GM12878 (cell line): Measurements from ENCODE around the gene C5AR1. TPM values are rescaled to one million over a fixed set of nuclear protein-coding genes. Genes with fewer than 3 reads are reported as not detected.

Experiments used
- ATAC-seq: fragments of 200-7000 bp; cut with Tn5 transposase; 3 replicates; pipeline ENCODE4 v1.9.1; 2020; ENCODE audit warnings: mild to moderate bottlenecking, moderate library complexity
- BruUV-seq: library from RNA; stranded (reverse); fragments of 400-500 nt; replicated peaks from 2 replicates; lab custom pipeline; 2021; lab: Mats Ljungman, UMichigan
- CTCF ChIA-PET: fragments of 300-600 bp; sonication (Branson Sonifier 250); formaldehyde crosslinking; extraction: SDS; loops from one replicate; lab custom pipeline; 2021; ENCODE audit warnings: inconsistent platforms; lab: Yijun Ruan, JAX
- POLR2A ChIA-PET: fragments of 350-600 bp; formaldehyde crosslinking; extraction: SDS; loops from one replicate; lab custom pipeline; 2021; ENCODE audit warnings: inconsistent platforms; lab: Charles Lee
- RAD21 ChIA-PET: fragments of 300-600 bp; sonication (Branson Sonifier 250); formaldehyde crosslinking; loops from one replicate; lab custom pipeline; 2023; ENCODE audit warnings: antibody characterized with exemption; ENCODE audit not compliant: unreplicated experiment; lab: Charles Lee
- SMC1A ChIA-PET: fragments of 300-600 bp; sonication (Branson Sonifier 250); formaldehyde crosslinking; loops from one replicate; lab custom pipeline; 2023; ENCODE audit not compliant: unreplicated experiment, uncharacterized antibody; lab: Charles Lee
- DNase-seq: peaks from one replicate; pipeline ENCODE4 v3.0.0-alpha.2; 2011; ENCODE audit warnings: low read depth, low spot score
- FAIRE-seq: peaks from 3 replicates; lab custom pipeline; 2011; peaks lifted over from hg19 to GRCh38; lab: Jason Lieb, UNC
- H2AFZ ChIP-seq: 2 replicates; pipeline ENCODE4 v1.6.0; 2011; ENCODE audit warnings: low read depth, low read length, control low read depth; ENCODE audit not compliant: control insufficient read depth
- H3K27ac ChIP-seq: 2 replicates; pipeline ENCODE4 v1.5.1; 2011; ENCODE audit warnings: control low read depth; ENCODE audit not compliant: control insufficient read depth, insufficient read depth
- H3K27me3 ChIP-seq, 2 experiments: replicated peaks in 1 of 2; 2 replicates each; pipeline versions ENCODE4 v1.6.0 to v1.6.1; 2011; ENCODE audit warnings: low read length in 1 of 2; ENCODE audit not compliant: control insufficient read depth in 2 of 2, insufficient read depth in 2 of 2
- H3K36me3 ChIP-seq, 2 experiments: 2 replicates each; pipeline ENCODE4 v1.5.1; 2011; ENCODE audit warnings: low read length in 1 of 2; ENCODE audit not compliant: control insufficient read depth in 2 of 2, insufficient read depth in 2 of 2
- H3K4me1 ChIP-seq: 2 replicates; pipeline ENCODE4 v1.6.1; 2011; ENCODE audit warnings: mild to moderate bottlenecking, low read length, moderate library complexity, mixed read lengths; ENCODE audit not compliant: control insufficient read depth, insufficient read depth
- H3K4me2 ChIP-seq: 2 replicates; pipeline ENCODE4 v1.6.0; 2011; ENCODE audit warnings: control low read depth; ENCODE audit not compliant: control insufficient read depth, insufficient read depth
- H3K4me3 ChIP-seq: fragments of 200-600 bp; sonication (generic); 2 replicates; pipeline ENCODE4 v1.5.1; 2016
- H3K79me2 ChIP-seq: 2 replicates; pipeline ENCODE4 v1.6.0; 2011; ENCODE audit warnings: low read length; ENCODE audit not compliant: control insufficient read depth, insufficient read depth
- H3K9ac ChIP-seq: 2 replicates; pipeline ENCODE4 v1.8.0; 2011; ENCODE audit warnings: low read length, control low read depth, mixed read lengths; ENCODE audit not compliant: control insufficient read depth, insufficient read depth
- H3K9me3 ChIP-seq: replicated peaks from 3 replicates; pipeline ENCODE4 v1.5.1; 2011; ENCODE audit warnings: mild to moderate bottlenecking, low read length; ENCODE audit not compliant: control insufficient read depth, insufficient read depth
- H4K20me1 ChIP-seq: 2 replicates; pipeline ENCODE4 v1.6.0; 2011; ENCODE audit not compliant: control insufficient read depth, insufficient read depth
- ATF7 ChIP-seq: fragments of 450-650 bp; IDR thresholded peaks from 2 replicates; pipeline ENCODE4 v1.6.1; 2016; ENCODE audit warnings: low read depth, mild to moderate bottlenecking
- CBX3 ChIP-seq: fragments of 200-600 bp; sonication (generic); IDR thresholded peaks from 2 replicates; pipeline ENCODE4 v1.6.1; 2016; ENCODE audit warnings: low read depth, borderline replicate concordance
- CEBPB ChIP-seq, 2 experiments: fragments of 150-350 bp in 1 of 2; IDR thresholded peaks; 2 replicates each; pipeline ENCODE4 v1.6.1; 2012 to 2014; ENCODE audit warnings: low read depth in 2 of 2, low read length in 2 of 2, borderline replicate concordance in 1 of 2, inconsistent platforms in 1 of 2
- CHD2 ChIP-seq: IDR thresholded peaks from 2 replicates; pipeline ENCODE4 v1.6.1; 2011; ENCODE audit warnings: low read depth, low read length, improper control_type of control experiment, borderline replicate concordance
- DPF2 ChIP-seq: fragments of 450-650 bp; IDR thresholded peaks from 2 replicates; pipeline ENCODE4 v1.6.1; 2017; ENCODE audit warnings: mild to moderate bottlenecking
- GATAD2B ChIP-seq: fragments of 450-650 bp; conservative IDR thresholded peaks from 2 replicates; pipeline ENCODE4 v1.6.1; 2017; ENCODE audit warnings: low read depth, mild to moderate bottlenecking, moderate library complexity
- HCFC1 ChIP-seq: fragments of 150-350 bp; IDR thresholded peaks from 2 replicates; pipeline ENCODE4 v1.6.1; 2014; ENCODE audit warnings: low read length
- IRF3 ChIP-seq: fragments of 450-650 bp; IDR thresholded peaks from 2 replicates; pipeline ENCODE4 v1.6.1; 2014; ENCODE audit warnings: mild to moderate bottlenecking
- KLF5 ChIP-seq: fragments of 450-650 bp; IDR thresholded peaks from 2 replicates; pipeline ENCODE4 v1.6.1; 2014; ENCODE audit warnings: mild to moderate bottlenecking; ENCODE audit not compliant: partially characterized antibody
- MEF2A ChIP-seq: IDR thresholded peaks from 2 replicates; pipeline ENCODE4 v1.6.1; 2011; ENCODE audit warnings: low read depth, mild to moderate bottlenecking, low read length, moderate library complexity; ENCODE audit not compliant: insufficient read depth
- POLR2AphosphoS2 ChIP-seq: IDR thresholded peaks from 2 replicates; pipeline ENCODE4 v1.6.1; 2011; ENCODE audit warnings: low read depth, mild to moderate bottlenecking, low read length, improper control_type of control experiment, moderate library complexity
- RUNX3 ChIP-seq: IDR thresholded peaks from 2 replicates; pipeline ENCODE4 v1.6.1; 2012; ENCODE audit warnings: low read length, inconsistent platforms
- ZNF24 ChIP-seq: fragments of 450-650 bp; IDR thresholded peaks from 2 replicates; pipeline ENCODE4 v1.6.1; 2017; ENCODE audit warnings: antibody characterized with exemption, mild to moderate bottlenecking
- WGBS: methylation state at CpG from one replicate; pipeline ENCODE4 v1.1.6; 2016; ENCODE audit warnings: low lambda C conversion rate; ENCODE audit not compliant: insufficient replicate concordance, insufficient coverage; ENCODE audit errors: missing lambda C conversion rate; 5-methylcytosine and 5-hydroxymethylcytosine counted together
- in situ Hi-C: fragments of 300-500 bp; cut with MboI; formaldehyde crosslinking; loops from 9 replicates; pipeline ENCODE4 v1.14.3; 2018; ENCODE audit warnings: mixed read lengths
- intact Hi-C: fragments of 100-400 bp; cut with micrococcal nuclease; formaldehyde crosslinking; loops from one replicate; pipeline ENCODE4 v1.14.2; 2022; ENCODE audit not compliant: unreplicated experiment
- polyA plus RNA-seq, 11 experiments: library from polyadenylated mRNA; depleted of rRNA in 4 of 11; unstranded in 6 of 11; stranded (reverse) in 5 of 11; fragments of >200 nt; fragmentation: Nextera tagmentation in 4 of 11; fragmentation: Illumina TruSeq in 1 of 11; extraction: Ambion mirVana in 4 of 11; extraction: Trizol in 1 of 11; gene quantifications; 1 replicate in 1 of 11; 2 replicates in 10 of 11; pipeline versions ENCODE4 v1.2.1 to v1.2.3, GENCODE V29; 2011 to 2016; ENCODE audit warnings: inconsistent platforms in 2 of 11, missing spikeins in 2 of 11, low read depth in 1 of 11
- total RNA-seq, 4 experiments: library from RNA; depleted of rRNA in 3 of 4; stranded (reverse); fragments of >200 nt in 3 of 4; fragmentation: Illumina TruSeq in 1 of 4; extraction: Trizol in 1 of 4; gene quantifications; 2 replicates each; pipeline versions ENCODE4 v1.2.1 to v1.2.3, GENCODE V29; 2013 to 2021

Gene C5AR1
- total and polyA plus RNA-seq, 10 of the 15 experiments (the other 5 are each of a cell fraction or from before 2014, with no cell fraction given) = 0.04 to 1.5 (median 0.18) TPM

GRCh38 chr19:47331931-47332547 lies 22.4 kb downstream of the C5AR1 start, which contains the start of gene C5AR2:
Gene C5AR2, plus strand, starts transcription at chr19:47332175. Its CDS starts 8,625 bp downstream, at chr19:47340800.
- CTCF ChIA-PET = no interaction called here
- DNase-seq (no peak), FAIRE-seq (no peak), ATAC-seq (no peak)
- BruUV-seq = no TSS peak
- TF ChIP-seq DPF2 = no peak
- no peak for TF ChIP-seq RUNX3
- TF ChIP-seq KLF5 = no peak
- TF ChIP-seq IRF3 = no peak
- TF ChIP-seq CHD2 = no peak
- TF ChIP-seq CBX3 = no peak
- no peak for TF ChIP-seq POLR2AphosphoS2
- TF ChIP-seq GATAD2B = no peak
- TF ChIP-seq HCFC1 = no peak
- no peak for TF ChIP-seq ATF7
- TF ChIP-seq CEBPB (IDR thresholded peaks at IDR 0.05; ENCODE audit: borderline replicate concordance in 1 of 2, low read depth in 2 of 2, low read length in 2 of 2) = no peak
- no peak for TF ChIP-seq MEF2A
- no peak for TF ChIP-seq ZNF24
- H2AFZ ChIP-seq = no peak within 1 kb of the TSS
- in situ Hi-C loops (no loop called here), intact Hi-C loops (no loop called here)
- H3K9ac ChIP-seq = no peak within 1 kb of the TSS
- H3K4me2 ChIP-seq = no peak within 1 kb of the TSS
- no peaks in the 10 kb centered on the region for H3K9me3 ChIP-seq
- no peak within 1 kb of the TSS for H3K4me3 ChIP-seq
- H3K27ac ChIP-seq = no peak within 1 kb of the TSS
- POLR2A ChIA-PET = no interaction called here
- no peaks in the 10 kb centered on the region for H3K36me3 ChIP-seq
- RAD21 ChIA-PET = no interaction called here
- WGBS = 24% methylated on average over 18 of the region's 18 CpGs
- no peaks in the 10 kb centered on the region for H3K27me3 ChIP-seq
- no peaks in the 10 kb centered on the region for H3K4me1 ChIP-seq
- no peaks in the 10 kb centered on the region for H3K79me2 ChIP-seq
- SMC1A ChIA-PET = no interaction called here
- H4K20me1 ChIP-seq = no peaks in the 10 kb centered on the region
